Ishikawa (cell line): ENCODE measurements around the gene ABR.

Experiments
- CEBPB ChIP-seq: IDR thresholded peaks from 2 replicates; pipeline ENCODE4 v1.6.1; 2012
- EGR1 ChIP-seq: IDR thresholded peaks from 2 replicates; pipeline ENCODE4 v1.6.1; 2012
- MAX ChIP-seq: IDR thresholded peaks from 2 replicates; pipeline ENCODE4 v1.6.1; 2012
- RAD21 ChIP-seq: IDR thresholded peaks from 2 replicates; pipeline ENCODE4 v1.6.1; 2012; ENCODE audit warnings: low read depth
- REST ChIP-seq: IDR thresholded peaks from 2 replicates; pipeline ENCODE4 v1.6.1; 2012; ENCODE audit warnings: low read depth, mild to moderate bottlenecking
- YY1 ChIP-seq: IDR thresholded peaks from 2 replicates; pipeline ENCODE4 v1.6.1; 2012; ENCODE audit warnings: low read depth
- TF ChIP-seq, protein P1 (sequence below): IDR thresholded peaks from 2 replicates; pipeline ENCODE4 v1.6.1; 2012

DNA sequence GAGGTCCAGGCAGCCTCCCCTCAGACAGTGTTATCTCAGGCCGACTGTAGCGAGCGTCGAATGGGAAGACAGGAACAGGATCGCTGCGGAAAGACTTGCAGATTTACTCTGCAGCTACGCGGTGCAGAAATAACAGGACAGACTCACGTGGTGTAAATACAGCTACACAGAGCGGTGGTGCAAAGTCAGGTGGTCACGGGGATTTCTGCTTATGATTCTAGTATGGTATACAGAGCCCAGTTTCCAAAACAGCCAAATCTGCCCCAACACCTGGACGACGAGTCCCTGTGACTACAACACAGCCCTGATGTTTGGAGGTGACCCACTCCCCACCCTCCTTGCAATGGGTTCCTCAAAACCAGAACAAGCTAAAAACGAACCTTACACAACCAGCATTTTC lies 40.6 kb upstream of the ABR start:
- TF ChIP-seq, protein P1, sequence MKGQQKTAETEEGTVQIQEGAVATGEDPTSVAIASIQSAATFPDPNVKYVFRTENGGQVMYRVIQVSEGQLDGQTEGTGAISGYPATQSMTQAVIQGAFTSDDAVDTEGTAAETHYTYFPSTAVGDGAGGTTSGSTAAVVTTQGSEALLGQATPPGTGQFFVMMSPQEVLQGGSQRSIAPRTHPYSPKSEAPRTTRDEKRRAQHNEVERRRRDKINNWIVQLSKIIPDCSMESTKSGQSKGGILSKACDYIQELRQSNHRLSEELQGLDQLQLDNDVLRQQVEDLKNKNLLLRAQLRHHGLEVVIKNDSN, result no peak
- TF ChIP-seq MAX (no peak), REST (no peak), CEBPB (no peak), EGR1 (no peak), YY1 (no peak), RAD21 (no peak)
